HCT116 (cell line): ENCODE data around the gene TBCD. TPM values are rescaled to one million over a fixed set of nuclear protein-coding genes. Genes with fewer than 3 reads are reported as not detected.

Experiments
- ATAC-seq: fragments of 200-7000 bp; cut with Tn5 transposase; 2 replicates; pipeline ENCODE4 v1.9.1; 2020; ENCODE audit warnings: mild to moderate bottlenecking, moderate library complexity
- BruUV-seq: library from RNA; stranded (reverse); fragments of 400-500 nt; replicated peaks from 2 replicates; lab custom pipeline; 2021; lab: Mats Ljungman, UMichigan
- CTCF ChIA-PET: fragments of 300-600 bp; sonication (Branson Sonifier 250); formaldehyde crosslinking; loops from one replicate; lab custom pipeline; 2021; ENCODE audit warnings: antibody characterized with exemption; lab: Charles Lee
- POLR2A ChIA-PET: fragments of 300-600, 350-600 bp; sonication (Branson Sonifier 250); formaldehyde crosslinking; loops from one replicate; lab custom pipeline; 2021; ENCODE audit warnings: antibody characterized with exemption; lab: Charles Lee
- RAD21 ChIA-PET, 2 experiments: fragments of 300-600 bp; sonication (Branson Sonifier 250); formaldehyde crosslinking; loops; one replicate each; lab custom pipeline; 2023; ENCODE audit warnings: low total read pairs in 2 of 2; ENCODE audit not compliant: uncharacterized antibody in 2 of 2, unreplicated experiment in 2 of 2, low non-redundant PET in 1 of 2; lab: Charles Lee
- DNase-seq: peaks from one replicate; pipeline ENCODE4 v3.0.0-alpha.2; 2010; ENCODE audit warnings: low read depth, low spot score
- H2AFZ ChIP-seq: fragments of 200-600 bp; shearing (Covaris generic), sonication (generic); 2 replicates; pipeline ENCODE4 v1.6.1; 2017; ENCODE audit warnings: low read depth, mixed run types, mixed read lengths, antibody characterized with exemption, low read length; ENCODE audit not compliant: poor library complexity, severe bottlenecking
- H3K27ac ChIP-seq: 2 replicates; pipeline ENCODE4 v1.5.1; 2012; ENCODE audit warnings: low read depth, low read length
- H3K27me3 ChIP-seq: fragments of 200-600 bp; sonication (generic); 2 replicates; pipeline ENCODE4 v1.6.1; 2016; ENCODE audit warnings: mixed run types, low read length, mixed read lengths; ENCODE audit not compliant: insufficient read depth
- H3K36me3 ChIP-seq, 2 experiments: fragments of 200-500 bp in 1 of 2; fragments of 200-600 bp in 1 of 2; sonication (Bioruptor generic) in 1 of 2; sonication (generic) in 1 of 2; 2 replicates each; pipeline versions ENCODE4 v1.5.1 to v1.6.1; 2014 to 2016; ENCODE audit warnings: low read length in 2 of 2, inconsistent platforms in 1 of 2, mixed read lengths in 1 of 2, mixed run types in 1 of 2; ENCODE audit not compliant: insufficient read depth in 2 of 2, control insufficient read depth in 1 of 2
- H3K4me1 ChIP-seq, 2 experiments: fragments of 200-600 bp in 1 of 2; sonication (generic) in 1 of 2; 2 replicates each; pipeline versions ENCODE4 v1.5.1 to v1.6.1; 2012 to 2017; ENCODE audit warnings: low read length in 2 of 2, inconsistent platforms in 1 of 2, mild to moderate bottlenecking in 1 of 2, mixed read lengths in 1 of 2, mixed run types in 1 of 2, moderate library complexity in 1 of 2; ENCODE audit not compliant: insufficient read depth in 2 of 2, control insufficient read depth in 1 of 2
- H3K4me2 ChIP-seq: fragments of 200-600 bp; sonication (generic); 2 replicates; pipeline ENCODE4 v1.6.1; 2017; ENCODE audit warnings: mixed run types, low read length, mixed read lengths
- H3K4me3 ChIP-seq, 2 experiments: fragments of 200-600 bp in 1 of 2; sonication (generic) in 1 of 2; replicated peaks in 1 of 2; 2 replicates each; pipeline ENCODE4 v1.5.1; 2011 to 2016; ENCODE audit warnings: low read length in 2 of 2, control low read depth in 1 of 2, low read depth in 1 of 2, mild to moderate bottlenecking in 1 of 2, mixed read lengths in 1 of 2, mixed run types in 1 of 2
- H3K79me2 ChIP-seq: fragments of 200-600 bp; sonication (generic); 2 replicates; pipeline ENCODE4 v1.6.1; 2017; ENCODE audit warnings: mild to moderate bottlenecking, mixed run types, low read length, moderate library complexity, mixed read lengths; ENCODE audit not compliant: insufficient read depth
- H3K9ac ChIP-seq: fragments of 200-600 bp; sonication (generic); 2 replicates; pipeline ENCODE4 v1.6.1; 2016; ENCODE audit warnings: low read length, mixed read lengths
- H3K9me2 ChIP-seq: fragments of 200-600 bp; sonication (generic), shearing (Covaris generic); 2 replicates; pipeline ENCODE4 v1.6.1; 2017; ENCODE audit warnings: mixed run types, mild to moderate bottlenecking, moderate library complexity; ENCODE audit not compliant: insufficient read depth
- H3K9me3 ChIP-seq, 2 experiments: fragments of 200-500 bp in 1 of 2; fragments of 200-600 bp in 1 of 2; sonication (Bioruptor generic) in 1 of 2; sonication (generic) in 1 of 2; 2 replicates each; pipeline ENCODE4 v1.6.1; 2014 to 2017; ENCODE audit warnings: low read length in 2 of 2, mixed read lengths in 2 of 2, inconsistent platforms in 1 of 2, low read depth in 1 of 2, mild to moderate bottlenecking in 1 of 2, mixed run types in 1 of 2, moderate library complexity in 1 of 2; ENCODE audit not compliant: control insufficient read depth in 1 of 2, insufficient read depth in 1 of 2
- H4K20me1 ChIP-seq: fragments of 200-600 bp; sonication (generic), shearing (Covaris generic); 2 replicates; pipeline ENCODE4 v1.6.1; 2017; ENCODE audit warnings: mixed run types, mild to moderate bottlenecking, moderate library complexity; ENCODE audit not compliant: insufficient read depth
- ELF1 ChIP-seq: IDR thresholded peaks from 2 replicates; pipeline ENCODE4 v1.6.1; 2012; ENCODE audit warnings: low read depth, borderline replicate concordance
- POLR2AphosphoS5 ChIP-seq: IDR thresholded peaks from 2 replicates; pipeline ENCODE4 v1.6.1; 2011; ENCODE audit warnings: mild to moderate bottlenecking, low read depth, low read length, moderate library complexity
- REST ChIP-seq: IDR thresholded peaks from 2 replicates; pipeline ENCODE4 v1.6.1; 2012; ENCODE audit warnings: low read depth
- TCF7L2 ChIP-seq: IDR thresholded peaks from 2 replicates; pipeline ENCODE4 v1.7.0; 2011; ENCODE audit warnings: borderline replicate concordance, inconsistent platforms; ENCODE audit not compliant: insufficient read depth, insufficient read length; ENCODE audit errors: extremely low read depth
- YY1 ChIP-seq: IDR thresholded peaks from 2 replicates; pipeline ENCODE4 v1.6.1; 2011; ENCODE audit warnings: low read length, low read depth, moderate library complexity, mild to moderate bottlenecking; ENCODE audit not compliant: insufficient replicate concordance; ENCODE audit errors: extremely low read depth
- intact Hi-C: fragments of 100-400 bp; cut with micrococcal nuclease; formaldehyde crosslinking; loops from 2 replicates; pipeline ENCODE4 v1.10.0; 2022
- total RNA-seq: library from RNA; stranded (reverse); gene quantifications from one replicate; pipeline ENCODE4 v1.2.1, GENCODE V29; 2021; ENCODE audit not compliant: unreplicated experiment

Gene TBCD
- total RNA-seq, 1 experiment from 2014 or later = 152 TPM

GRCh38 chr17:82884970-82885353 is 133.1 kb downstream of the TBCD start:
- Histone ChIP-seq H4K20me1 (0 out of 2 replicates have a peak, but pooled peaks cover 3% of the 10 kb centered on the region), H3K4me3 (no peak overlapping the region), H2AFZ (no peak overlapping the region), H3K9ac (no peak overlapping the region), H3K36me3 (peaks cover 0 to 5% of the 10 kb centered on the region in 2 experiments; a peak in 1 of 4 replicates), H3K9me3 (no peaks in the 10 kb centered on the region), H3K4me1 (peaks cover 17 to 33% of the 10 kb centered on the region in 2 experiments), H3K9me2 (no peaks in the 10 kb centered on the region), H3K4me2 (no peak overlapping the region), H3K79me2 (peaks cover 25% of the 10 kb centered on the region; the same call in 1 of the 2 replicates), H3K27ac (no peak overlapping the region), H3K27me3 (no peaks in the 10 kb centered on the region)
- CTCF ChIA-PET = interaction anchor here (0.7 kb wide), 1 partner anchor 22 kb away, joined by 3 read pairs; no protein-coding TSS in a partner anchor
- no TSS peak for BruUV-seq
- RAD21 ChIA-PET = interaction anchor here in 1 of 2 experiments (0.8 kb wide), 1 partner anchor 8 kb away, joined by 3 read pairs; no protein-coding TSS in a partner anchor
- intact Hi-C loops = no loop called here
- DNase-seq = no peak
- ATAC-seq = no peak
- TF ChIP-seq POLR2AphosphoS5 (no peak), YY1 (no peak), REST (no peak), TCF7L2 (no peak), ELF1 (no peak)
- POLR2A ChIA-PET = no interaction called here
